Stimulated activated memory B cell treated with anti-CD40 and anti-IgM and Interleukin-4, amounts not matched to agents 10 μg/mL and 1 μg/mL and 100 μg/mL, for 72 hours (primary cell): Measurements from ENCODE around the gene TERT.

Source experiments
- ATAC-seq: fragments of 150-1000 bp; cut with Tn5 transposase; 2 replicates; pipeline ENCODE4 v1.10.0; 2021
- H3K27ac Mint-ChIP-seq: one replicate; pipeline ENCODE4 v1.8.0; 2022; ENCODE audit warnings: mild to moderate bottlenecking, mixed read lengths
- H3K27me3 Mint-ChIP-seq: one replicate; pipeline ENCODE4 v1.8.0; 2022; ENCODE audit warnings: mixed read lengths
- H3K36me3 Mint-ChIP-seq: one replicate; pipeline ENCODE4 v1.8.0; 2022; ENCODE audit warnings: mixed read lengths
- H3K4me1 Mint-ChIP-seq: one replicate; pipeline ENCODE4 v1.8.0; 2022; ENCODE audit warnings: mixed read lengths
- H3K4me3 Mint-ChIP-seq: one replicate; pipeline ENCODE4 v1.8.0; 2022; ENCODE audit warnings: mild to moderate bottlenecking, moderate library complexity, mixed read lengths
- H3K9me3 Mint-ChIP-seq: one replicate; pipeline ENCODE4 v1.8.0; 2022; ENCODE audit warnings: mixed read lengths

The TERT gene

GRCh38 chr5:1325191-1325741 is 30.4 kb upstream of the TERT start:
- H3K27ac Mint-ChIP-seq: no peak overlapping the region
- no peak overlapping the region for H3K4me3 Mint-ChIP-seq
- ATAC-seq: peak; percentile 27
- H3K36me3 Mint-ChIP-seq: peaks cover 60% of the 10 kb centered on the region
- H3K4me1 Mint-ChIP-seq: peaks cover 21% of the 10 kb centered on the region
- no peaks in the 10 kb centered on the region for H3K9me3 Mint-ChIP-seq
- H3K27me3 Mint-ChIP-seq: no peaks in the 10 kb centered on the region

- Mint-ChIP-seq H3K4me3 (no peak overlapping the region), H3K27me3 (no peaks in the 10 kb centered on the region), H3K36me3 (peaks cover 61% of the 10 kb centered on the region), H3K9me3 (no peaks in the 10 kb centered on the region), H3K4me1 (peaks cover 21% of the 10 kb centered on the region), H3K27ac (no peak overlapping the region)
- peak; percentile 8 for ATAC-seq
Observed at GRCh38 chr5:1324719-1325190, 29.9 kb upstream of the TERT start.

DNA sequence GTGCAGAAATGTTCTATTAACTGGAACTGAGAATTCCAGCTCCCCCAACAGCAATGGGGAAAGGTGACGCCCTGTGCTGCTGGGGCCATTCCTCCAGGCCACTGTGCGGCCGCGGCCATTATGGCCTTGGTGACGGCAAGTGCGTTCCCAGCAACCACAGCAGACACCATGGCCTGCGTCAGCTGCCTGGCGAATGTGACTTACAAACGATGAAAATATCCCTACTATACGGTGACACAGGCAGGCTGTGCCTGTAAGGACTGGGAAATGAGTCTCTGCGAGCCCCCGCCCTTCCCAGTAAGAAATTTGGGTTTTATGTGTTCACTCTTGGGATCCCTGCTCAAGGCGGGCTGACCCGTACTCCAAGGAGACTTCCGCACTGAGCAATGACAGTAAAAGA is 29.4 kb upstream of the TERT start:
- Mint-ChIP-seq H3K4me1 (peaks cover 21% of the 10 kb centered on the region), H3K27ac (no peak overlapping the region), H3K27me3 (no peaks in the 10 kb centered on the region), H3K9me3 (no peaks in the 10 kb centered on the region), H3K4me3 (no peak overlapping the region), H3K36me3 (peaks cover 66% of the 10 kb centered on the region)
- ATAC-seq: no peak

- Mint-ChIP-seq H3K27ac (no peak overlapping the region), H3K4me1 (peaks cover 19% of the 10 kb centered on the region), H3K36me3 (peaks cover 68% of the 10 kb centered on the region), H3K27me3 (no peaks in the 10 kb centered on the region), H3K9me3 (no peaks in the 10 kb centered on the region), H3K4me3 (no peak overlapping the region)
- no peak for ATAC-seq
Observed at GRCh38 chr5:1323803-1324173, 28.9 kb upstream of the TERT start.

- Mint-ChIP-seq H3K36me3 (peaks cover 68% of the 10 kb centered on the region), H3K9me3 (no peaks in the 10 kb centered on the region), H3K27ac (no peak overlapping the region), H3K27me3 (no peaks in the 10 kb centered on the region), H3K4me3 (no peak overlapping the region), H3K4me1 (peaks cover 13% of the 10 kb centered on the region)
- ATAC-seq: no peak
Observed at GRCh38 chr5:1322955-1323802, 28.3 kb upstream of the TERT start.

DNA sequence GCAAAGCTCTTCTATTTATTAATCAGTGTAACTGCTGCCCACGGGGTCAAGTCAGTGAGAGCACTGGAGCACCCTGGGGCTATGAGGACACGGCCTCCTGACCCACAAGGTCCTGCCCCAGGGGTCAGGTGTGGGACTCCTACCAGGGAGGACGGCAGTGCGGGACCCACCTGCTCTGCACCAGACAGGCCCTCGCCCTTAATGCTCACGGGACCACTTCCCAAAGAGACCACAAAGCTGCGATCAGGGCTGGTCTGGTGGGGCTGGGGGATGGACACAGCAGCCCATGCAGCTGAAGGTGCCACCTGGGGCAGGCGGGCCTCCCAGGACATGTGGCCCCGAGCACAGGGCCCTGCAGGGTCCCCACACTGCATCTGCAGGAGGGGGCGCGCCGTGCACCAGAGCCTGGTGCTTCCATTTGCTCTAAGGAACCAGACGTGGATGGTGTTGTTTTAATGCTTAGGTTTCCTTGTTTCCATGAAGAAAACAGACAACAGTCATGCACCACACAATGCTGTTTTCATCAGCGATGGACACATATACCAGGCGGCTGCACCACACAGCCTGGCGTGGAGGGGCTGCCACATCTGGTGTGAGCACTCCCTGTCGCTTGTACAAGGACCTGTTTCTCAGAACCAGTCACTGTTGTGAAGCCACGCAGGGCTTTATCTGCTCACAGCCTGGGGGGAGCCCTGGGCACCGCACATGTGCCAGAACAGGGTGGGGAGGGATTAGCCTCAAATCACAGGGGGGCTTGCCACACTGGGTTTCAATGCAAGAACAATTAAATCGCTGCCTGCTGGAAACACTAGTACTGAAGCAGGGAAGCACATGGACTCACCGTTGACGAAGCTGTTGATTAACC is 27.4 kb upstream of the TERT start:
- no peaks in the 10 kb centered on the region for H3K9me3 Mint-ChIP-seq
- H3K27ac Mint-ChIP-seq: no peak overlapping the region
- no peak overlapping the region for H3K4me3 Mint-ChIP-seq
- H3K27me3 Mint-ChIP-seq: no peaks in the 10 kb centered on the region
- ATAC-seq: peak; percentile 20
- H3K36me3 Mint-ChIP-seq: peaks cover 68% of the 10 kb centered on the region
- peaks cover 12% of the 10 kb centered on the region for H3K4me1 Mint-ChIP-seq

- Mint-ChIP-seq H3K27me3 (no peaks in the 10 kb centered on the region), H3K4me1 (peaks cover 12% of the 10 kb centered on the region), H3K27ac (no peak overlapping the region), H3K36me3 (peaks cover 66% of the 10 kb centered on the region), H3K4me3 (no peak overlapping the region), H3K9me3 (no peaks in the 10 kb centered on the region)
- peak; percentile 14 for ATAC-seq
Observed at GRCh38 chr5:1321576-1321975, 26.7 kb upstream of the TERT start.

- peaks cover 20% of the 10 kb centered on the region for H3K4me1 Mint-ChIP-seq
- H3K9me3 Mint-ChIP-seq: no peaks in the 10 kb centered on the region
- H3K27me3 Mint-ChIP-seq: no peaks in the 10 kb centered on the region
- no peak for ATAC-seq
- no peak overlapping the region for H3K27ac Mint-ChIP-seq
- H3K4me3 Mint-ChIP-seq: no peak overlapping the region
- H3K36me3 Mint-ChIP-seq: peaks cover 58% of the 10 kb centered on the region
Observed at GRCh38 chr5:1320436-1321344, 25.8 kb upstream of the TERT start.

GRCh38 chr5:1319436-1320256 is 24.8 kb upstream of the TERT start:
- no peak overlapping the region for H3K4me3 Mint-ChIP-seq
- peaks cover 56% of the 10 kb centered on the region for H3K36me3 Mint-ChIP-seq
- no peak for ATAC-seq
- no peaks in the 10 kb centered on the region for H3K9me3 Mint-ChIP-seq
- no peak overlapping the region for H3K27ac Mint-ChIP-seq
- H3K27me3 Mint-ChIP-seq: no peaks in the 10 kb centered on the region
- H3K4me1 Mint-ChIP-seq: peaks cover 31% of the 10 kb centered on the region

- H3K36me3 Mint-ChIP-seq: peaks cover 52% of the 10 kb centered on the region
- H3K4me1 Mint-ChIP-seq: peaks cover 40% of the 10 kb centered on the region
- no peaks in the 10 kb centered on the region for H3K9me3 Mint-ChIP-seq
- H3K27me3 Mint-ChIP-seq: no peaks in the 10 kb centered on the region
- ATAC-seq: no peak
- no peak overlapping the region for H3K4me3 Mint-ChIP-seq
- H3K27ac Mint-ChIP-seq: no peak overlapping the region
Observed at GRCh38 chr5:1318659-1319251, 23.9 kb upstream of the TERT start.

GRCh38 chr5:1317921-1318565 is 23.2 kb upstream of the TERT start:
- Mint-ChIP-seq H3K9me3 (no peaks in the 10 kb centered on the region), H3K4me3 (no peak overlapping the region), H3K27ac (peak overlapping the region; percentile 86), H3K36me3 (peaks cover 50% of the 10 kb centered on the region), H3K27me3 (no peaks in the 10 kb centered on the region), H3K4me1 (peaks cover 47% of the 10 kb centered on the region)
- no peak for ATAC-seq

GRCh38 chr5:1316588-1317340 is 21.9 kb upstream of the TERT start:
- ATAC-seq: no peak
- Mint-ChIP-seq H3K4me3 (peak overlapping the region; percentile 66), H3K27me3 (peaks cover 4% of the 10 kb centered on the region), H3K4me1 (peaks cover 57% of the 10 kb centered on the region), H3K9me3 (no peaks in the 10 kb centered on the region), H3K27ac (peak overlapping the region; percentile 86), H3K36me3 (peaks cover 46% of the 10 kb centered on the region)
